Hematopoietic multipotent progenitor cell treated with erythropoietin and hydrocortisone succinate and interleukin-3 and kit ligand, for 17 days (in vitro differentiated cells): ENCODE results near the gene ACBD6.
"Not testable (repeated sequence)": the region's sequence is repeated elsewhere in the genome, so short reads cannot be mapped to it uniquely, and the experiment has no call there.

Source experiments
- DNase-seq: peaks from one replicate; pipeline ENCODE4 v3.0.0-alpha.2; 2015; ENCODE audit warnings: low spot score

Gene ACBD6

GRCh38 chr1:180502361-180503279 lies at the start of gene ACBD6:
ACBD6 (minus strand) TSS chr1:180502577; CDS start chr1:180502266, 311 bp downstream.
- DNase-seq = peak; percentile 58

GRCh38 chr1:180551997-180552396 lies 49.6 kb upstream of the ACBD6 start:
- no peak for DNase-seq

DNA sequence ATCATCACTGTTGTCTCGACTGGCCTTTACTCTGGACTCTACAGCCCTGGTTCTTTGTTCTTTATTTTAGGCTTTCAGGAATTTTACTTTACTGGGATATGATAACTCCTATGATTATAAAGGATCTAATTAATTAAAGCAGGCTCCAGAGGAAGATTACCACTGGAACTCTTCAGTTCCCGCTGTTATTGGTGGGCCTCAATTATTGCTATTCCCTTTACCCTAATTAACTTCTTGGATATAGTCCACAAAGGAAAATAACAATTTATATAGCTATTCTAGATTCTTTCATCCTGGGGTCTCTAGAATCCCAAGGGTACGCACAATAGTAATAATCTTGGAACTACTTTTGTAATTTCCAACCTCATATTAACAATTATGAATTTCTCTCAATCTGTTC lies 47.9 kb upstream of the ACBD6 start:
- no peak for DNase-seq

DNA sequence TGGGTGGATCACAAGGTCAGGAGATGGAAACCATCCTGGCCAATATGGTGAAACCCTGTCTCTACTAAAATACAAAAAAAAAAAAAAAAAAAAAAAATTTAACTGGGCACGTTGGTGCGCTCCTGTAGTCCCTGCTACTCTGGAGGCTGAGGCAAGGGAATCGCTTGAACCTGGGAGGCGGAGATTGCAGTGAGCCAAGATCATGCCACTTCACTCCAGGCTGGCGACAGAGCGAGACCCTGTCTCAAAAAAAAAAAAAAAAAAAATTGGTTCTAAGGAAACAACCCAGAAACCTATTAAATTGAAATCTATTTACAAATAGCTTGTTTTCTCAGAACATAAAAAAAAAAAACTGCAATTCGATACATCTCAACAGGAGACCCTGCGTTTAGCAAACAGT lies 47.4 kb upstream of the ACBD6 start:
- DNase-seq = not testable (repeated sequence)

- DNase-seq = no peak
Measured at GRCh38 chr1:180548686-180549317, 46.4 kb upstream of the ACBD6 start.

DNA sequence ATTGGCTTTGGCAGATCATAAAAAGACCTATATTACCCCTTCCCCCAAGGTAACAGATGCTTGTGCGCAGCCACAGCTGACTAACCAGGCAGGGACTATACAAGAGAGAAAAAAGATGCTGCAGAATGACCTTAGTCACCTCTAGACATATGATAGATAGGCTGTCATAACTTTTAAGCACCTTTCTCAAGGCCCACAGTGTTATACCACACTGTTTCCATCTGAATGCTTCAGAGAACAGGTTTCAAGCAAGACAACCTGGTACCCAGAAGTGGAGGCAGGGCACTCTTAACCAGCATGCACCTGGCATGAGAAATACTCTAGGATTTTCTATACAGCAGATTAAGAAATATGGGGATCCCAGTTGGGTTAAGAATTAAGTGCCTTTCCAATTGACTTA lies 43.6 kb upstream of the ACBD6 start:
- no peak for DNase-seq

GRCh38 chr1:180544050-180544449 lies 41.7 kb upstream of the ACBD6 start:
- no peak for DNase-seq

GRCh38 chr1:180542838-180543145 lies 40.4 kb upstream of the ACBD6 start:
- no peak for DNase-seq

DNA sequence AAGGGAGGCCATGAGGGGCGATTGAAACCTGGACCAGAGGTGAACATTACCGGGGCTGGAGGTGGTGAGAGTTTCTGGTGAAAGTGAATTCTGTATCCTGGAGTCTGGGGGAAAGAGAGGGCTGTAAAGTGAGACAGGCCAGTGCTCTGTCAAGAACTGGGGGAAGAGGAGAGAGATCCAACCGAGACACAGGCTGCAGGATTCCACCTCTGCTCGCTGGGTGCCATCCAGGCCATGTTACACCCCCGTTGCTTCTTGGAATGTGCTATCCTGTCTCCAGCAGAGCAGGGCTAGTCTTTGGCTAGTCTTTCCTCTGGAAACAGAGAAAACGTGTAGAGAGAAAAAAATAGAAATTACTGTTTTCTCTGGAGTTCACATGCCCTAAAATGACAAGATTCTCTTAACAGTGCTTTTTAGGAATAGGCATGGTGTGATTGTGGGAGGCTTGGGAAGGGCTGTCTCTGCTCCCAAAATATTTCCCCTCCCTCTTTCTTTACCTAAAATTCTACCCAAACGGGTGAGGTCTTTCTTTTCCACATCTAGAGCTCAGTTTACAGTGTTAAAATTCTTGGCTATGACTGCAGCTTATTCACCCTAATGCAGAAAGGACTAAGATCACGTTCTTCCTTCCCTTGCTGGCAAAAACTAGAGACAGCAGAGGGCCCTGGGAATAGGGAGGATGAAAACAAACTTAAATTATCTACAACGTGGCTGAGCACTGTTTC lies 39.9 kb upstream of the ACBD6 start:
- DNase-seq = no peak

DNA sequence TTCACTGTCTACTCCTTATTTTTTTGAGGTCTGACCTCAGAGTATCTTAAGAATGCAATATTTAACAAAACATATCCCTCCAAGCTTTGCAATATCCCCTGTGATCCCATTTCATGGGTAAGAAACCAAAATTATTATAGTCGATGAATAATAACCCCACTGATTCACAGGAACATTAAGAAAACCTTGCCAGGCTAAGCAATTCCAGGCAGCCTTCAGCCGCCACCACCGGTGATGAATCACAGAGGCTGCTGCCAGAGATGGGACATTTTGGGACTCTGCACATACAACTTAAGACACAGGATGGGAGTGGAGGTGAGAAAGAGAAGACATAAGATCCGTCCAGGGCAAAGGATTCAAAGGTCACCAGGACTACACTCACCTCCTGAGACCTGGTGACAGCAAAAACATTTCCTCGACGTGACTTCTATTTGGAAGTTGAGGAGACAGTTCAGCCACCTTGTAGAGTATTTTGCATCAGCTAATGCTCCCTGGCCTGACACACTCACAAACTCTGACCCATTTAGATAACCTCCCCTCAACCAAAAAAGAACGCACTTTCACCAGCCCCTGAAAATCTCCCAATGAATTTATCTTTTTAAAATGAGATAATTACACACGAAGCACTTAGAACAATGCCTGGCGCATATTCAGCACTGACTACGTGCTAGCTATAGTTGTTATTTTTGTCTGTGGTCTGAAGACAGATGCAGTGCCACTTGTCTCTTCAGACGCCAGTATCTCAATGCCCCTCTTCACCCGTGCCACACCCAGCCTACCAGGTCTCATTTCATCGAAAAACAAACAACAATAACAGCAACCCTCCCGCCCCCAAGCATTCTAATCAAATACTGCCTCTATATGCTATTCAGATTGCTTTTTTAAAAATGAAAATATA lies 38.6 kb upstream of the ACBD6 start:
- DNase-seq = no peak

DNA sequence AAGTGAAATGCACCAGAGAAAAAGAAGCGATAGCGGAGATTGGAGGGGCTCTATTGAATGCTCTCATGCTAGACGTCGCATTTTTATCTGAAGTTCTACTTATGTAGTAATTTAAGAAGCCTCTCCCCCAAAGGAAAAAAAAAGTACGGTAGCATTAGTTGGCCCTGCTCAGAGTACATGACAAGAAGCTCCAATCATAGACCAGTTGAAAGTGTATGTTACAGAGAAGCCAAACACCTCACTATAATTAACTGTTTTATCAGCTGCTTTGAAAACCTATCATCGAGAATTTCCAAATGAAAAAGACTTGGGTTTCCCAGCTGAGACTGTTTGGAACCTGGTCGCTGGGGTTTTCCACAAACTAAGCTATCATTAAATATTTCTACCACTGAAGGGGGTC lies 36.8 kb upstream of the ACBD6 start:
- DNase-seq = no peak

DNA sequence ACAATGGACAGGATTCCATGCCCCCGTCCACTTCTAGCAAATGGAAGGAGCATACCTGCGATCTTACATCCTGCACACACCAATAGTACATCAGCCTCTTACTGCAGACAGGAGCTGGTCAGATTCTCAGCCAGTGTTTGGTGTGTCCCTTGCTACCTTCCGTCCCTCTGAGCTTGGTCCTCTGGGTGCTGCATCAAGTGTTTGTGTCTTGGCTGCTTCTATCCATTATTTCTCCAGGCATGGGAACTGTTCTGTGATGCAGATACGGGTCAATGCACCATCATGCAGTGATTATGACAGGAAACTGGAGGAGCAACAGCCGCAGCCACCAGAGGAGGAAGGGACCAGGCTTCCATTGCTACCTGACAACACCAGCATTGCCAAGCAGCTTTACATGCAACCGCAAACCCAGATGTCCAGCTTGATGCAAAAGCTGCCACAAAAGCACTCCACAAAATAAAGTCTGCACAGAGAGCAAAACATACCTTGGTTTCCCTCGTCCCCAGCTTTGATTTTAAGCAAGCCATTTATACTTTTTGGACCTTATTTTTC lies 34.5 kb upstream of the ACBD6 start:
- DNase-seq = no peak

GRCh38 chr1:180535418-180535999 lies 33.1 kb upstream of the ACBD6 start:
- DNase-seq = no peak

GRCh38 chr1:180534214-180534613 lies 31.8 kb upstream of the ACBD6 start:
- no peak for DNase-seq

DNA sequence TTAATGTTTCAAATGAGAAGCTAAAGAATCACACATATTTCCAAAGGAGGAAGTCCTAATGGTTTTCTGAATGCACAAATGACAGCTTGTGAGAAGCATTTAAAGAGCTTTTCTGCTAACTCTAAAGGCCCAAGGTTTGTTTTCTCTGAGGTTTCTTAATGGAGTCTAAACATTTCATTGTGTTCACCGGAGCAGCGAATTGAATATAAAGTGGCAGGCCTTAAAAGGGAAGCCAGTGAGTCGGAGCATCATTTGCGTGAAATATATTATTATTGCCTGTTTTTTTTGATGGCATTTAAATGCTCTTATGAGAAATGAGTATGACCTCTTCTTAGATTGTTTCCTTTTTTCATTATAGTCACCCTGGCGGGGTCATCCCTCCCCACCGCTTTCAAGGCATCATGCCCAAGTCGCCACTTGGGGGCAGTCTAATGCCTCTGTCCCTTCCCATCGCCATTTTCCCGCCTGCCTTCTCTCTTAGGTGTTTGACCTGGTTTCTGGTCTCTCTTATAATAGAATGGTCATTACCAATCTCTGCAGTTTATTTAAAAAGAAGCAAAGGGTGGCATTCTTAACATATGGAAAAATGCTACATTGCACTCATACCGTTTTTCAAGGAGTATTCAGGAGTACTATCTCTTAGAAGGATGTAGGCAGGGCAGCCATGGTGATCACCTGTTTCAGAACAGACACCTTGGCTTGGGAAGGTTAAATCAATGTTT lies 31.1 kb upstream of the ACBD6 start:
- peak; percentile 62 for DNase-seq

- DNase-seq = no peak
Measured at GRCh38 chr1:180532854-180533253, 30.5 kb upstream of the ACBD6 start.

- no peak for DNase-seq
Measured at GRCh38 chr1:180530501-180530900, 28.1 kb upstream of the ACBD6 start.

- no peak for DNase-seq
Measured at GRCh38 chr1:180528868-180529470, 26.6 kb upstream of the ACBD6 start.

- no peak for DNase-seq
Measured at GRCh38 chr1:180527101-180527669, 24.8 kb upstream of the ACBD6 start.

DNA sequence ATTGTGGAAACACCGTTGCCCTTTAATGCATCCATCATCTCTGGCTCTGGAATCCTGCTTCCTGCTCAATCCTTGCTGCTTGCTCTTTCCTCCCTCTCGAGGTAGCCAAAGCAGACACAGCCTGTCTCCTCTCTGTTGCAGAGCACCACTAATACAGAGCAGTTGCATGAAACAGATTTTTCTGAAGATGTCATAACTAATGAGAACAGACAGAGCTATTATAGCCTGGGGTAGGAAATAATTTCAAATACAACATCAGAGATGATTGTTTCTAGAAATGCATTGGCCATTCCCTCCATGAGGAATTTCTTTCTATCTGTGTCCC lies 23.3 kb upstream of the ACBD6 start:
- DNase-seq = no peak
